HG03064 (cell line): Measurements from ENCODE around the gene PKIG.

Experiments
- ATAC-seq: cut with Tn5 transposase; IDR thresholded peaks from one replicate; pipeline ENCODE4 v1.9.1; 2021; ENCODE audit warnings: low read depth; ENCODE audit not compliant: unreplicated experiment

PKIG gene

GRCh38 chr20:44615876-44616603 lies 33.7 kb downstream of the PKIG start:
- ATAC-seq: no peak

GRCh38 chr20:44616604-44616964 lies 34.2 kb downstream of the PKIG start:
- ATAC-seq: no peak

DNA sequence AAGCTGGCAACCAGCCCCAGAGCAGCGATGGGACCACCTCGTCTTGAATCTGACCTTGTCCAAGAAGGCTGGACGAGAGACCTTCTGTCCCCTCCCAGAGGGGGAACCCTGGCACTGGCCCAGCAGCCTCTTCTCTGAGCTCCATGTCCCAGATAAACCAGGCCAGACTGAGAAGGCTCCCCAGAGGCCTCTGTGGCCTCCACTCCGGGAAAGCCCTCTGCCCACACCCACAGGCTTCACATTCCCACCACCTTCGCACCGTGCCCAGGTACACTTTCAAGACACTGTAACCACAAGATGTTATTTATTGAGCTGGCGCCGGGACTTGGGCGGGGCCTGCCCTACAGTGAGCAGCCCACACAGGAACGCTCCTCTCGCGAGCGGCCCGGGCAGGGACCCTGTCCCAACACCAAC lies 35.9 kb downstream of the PKIG start:
- ATAC-seq: no peak

GRCh38 chr20:44619294-44619693 lies 36.9 kb downstream of the PKIG start:
- no peak for ATAC-seq

- no peak for ATAC-seq
Observed at GRCh38 chr20:44620030-44620429, 37.7 kb downstream of the PKIG start.

GRCh38 chr20:44621325-44621724 lies 38.9 kb downstream of the PKIG start:
- no peak for ATAC-seq

DNA sequence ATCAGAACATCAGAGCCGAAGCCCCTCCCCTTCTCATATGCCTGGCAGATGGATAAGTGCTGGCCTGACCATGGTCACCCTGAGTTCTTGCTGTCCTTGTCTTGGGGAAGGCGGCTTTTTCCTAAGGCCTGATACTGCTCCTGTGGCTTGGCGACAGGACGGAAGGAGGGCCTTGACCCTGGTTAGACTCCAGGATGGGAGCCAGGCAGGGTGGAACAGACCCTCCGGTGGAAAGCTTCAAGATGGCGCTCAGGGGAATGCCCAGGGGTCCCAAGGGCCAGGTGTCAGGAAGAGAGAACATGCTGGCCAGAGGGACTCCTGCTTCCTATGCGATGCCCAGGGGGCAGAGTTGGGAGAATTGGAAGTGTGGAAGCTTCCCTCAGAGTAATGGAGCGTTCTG lies 39.6 kb downstream of the PKIG start:
- ATAC-seq: no peak

- ATAC-seq: no peak
Observed at GRCh38 chr20:44622501-44623270, 40.3 kb downstream of the PKIG start.

DNA sequence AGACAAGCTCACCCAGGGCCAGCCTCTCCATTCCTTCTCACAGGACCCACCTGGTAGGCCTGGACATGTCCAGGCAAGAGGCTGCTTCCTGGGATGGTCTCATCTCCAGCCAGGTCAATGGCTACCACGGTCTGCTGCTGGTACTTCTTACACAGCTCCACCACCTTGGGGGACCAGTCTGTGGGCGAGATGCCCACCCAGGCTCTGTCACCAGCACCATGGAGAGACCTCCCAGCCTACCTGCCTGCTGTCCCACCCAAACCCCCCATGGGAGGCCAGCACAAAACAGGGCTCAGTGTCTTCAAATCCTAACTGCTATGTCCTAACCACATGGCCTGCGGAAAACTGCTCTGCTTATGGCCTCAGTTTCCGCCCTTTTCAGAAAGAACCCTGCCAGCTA lies 41.8 kb downstream of the PKIG start:
- ATAC-seq: no peak

- ATAC-seq: no peak
Observed at GRCh38 chr20:44624743-44625271, 42.4 kb downstream of the PKIG start.

DNA sequence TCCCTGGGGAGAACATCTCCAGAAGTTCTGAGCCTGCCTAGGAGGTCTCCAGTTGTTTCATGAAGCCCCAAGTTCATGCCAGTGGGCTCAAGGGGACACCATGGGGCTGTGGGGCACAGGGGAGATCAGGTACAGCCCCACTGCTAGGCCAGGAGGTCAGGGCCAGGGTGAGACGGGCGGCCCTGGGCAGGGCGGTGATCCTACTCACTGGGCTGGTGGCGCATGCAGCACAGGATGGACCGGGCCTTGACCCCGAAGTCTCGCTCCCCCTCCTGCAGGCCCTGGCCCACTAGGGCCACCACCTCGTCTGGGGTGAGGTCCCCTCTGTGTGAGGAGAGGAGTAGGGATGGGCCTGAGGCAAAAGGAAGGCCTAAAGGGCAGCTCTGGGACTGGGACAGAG lies 43.0 kb downstream of the PKIG start:
- ATAC-seq: no peak

- no peak for ATAC-seq
Observed at GRCh38 chr20:44626278-44626677, 43.9 kb downstream of the PKIG start.

DNA sequence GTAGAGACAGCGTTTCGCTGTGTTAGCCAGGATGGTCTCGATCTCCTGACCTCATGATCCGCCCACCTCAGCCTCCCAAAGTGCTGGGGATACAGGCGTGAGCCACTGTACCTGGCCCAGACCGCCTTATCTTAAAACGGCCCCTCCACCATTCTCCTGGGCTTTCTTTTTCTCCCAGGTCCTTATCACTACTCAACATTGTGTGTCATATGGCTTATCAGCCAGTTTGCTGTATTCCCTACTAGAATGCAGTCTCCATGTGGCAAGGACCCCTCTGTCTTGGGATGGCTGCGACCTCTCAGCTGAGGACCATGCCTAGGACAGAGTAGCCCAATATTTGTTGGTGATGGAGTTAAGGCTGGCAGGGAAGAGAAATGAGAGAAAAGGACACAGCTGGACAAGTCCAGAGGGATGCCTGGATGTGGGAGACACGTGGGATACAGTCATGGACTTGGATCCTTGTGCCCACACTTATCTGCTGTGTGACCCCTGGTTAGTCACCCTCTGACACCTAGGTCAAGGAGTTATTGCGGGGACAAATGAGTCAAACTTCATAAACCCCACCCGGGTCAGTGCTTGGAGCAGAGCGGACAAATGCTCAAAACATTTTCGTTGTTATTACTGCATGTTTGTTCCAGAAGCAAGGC lies 45.1 kb downstream of the PKIG start:
- no peak for ATAC-seq

GRCh38 chr20:44629017-44629385 lies 46.6 kb downstream of the PKIG start:
- no peak for ATAC-seq

- ATAC-seq: no peak
Observed at GRCh38 chr20:44629542-44629941, 47.2 kb downstream of the PKIG start.

DNA sequence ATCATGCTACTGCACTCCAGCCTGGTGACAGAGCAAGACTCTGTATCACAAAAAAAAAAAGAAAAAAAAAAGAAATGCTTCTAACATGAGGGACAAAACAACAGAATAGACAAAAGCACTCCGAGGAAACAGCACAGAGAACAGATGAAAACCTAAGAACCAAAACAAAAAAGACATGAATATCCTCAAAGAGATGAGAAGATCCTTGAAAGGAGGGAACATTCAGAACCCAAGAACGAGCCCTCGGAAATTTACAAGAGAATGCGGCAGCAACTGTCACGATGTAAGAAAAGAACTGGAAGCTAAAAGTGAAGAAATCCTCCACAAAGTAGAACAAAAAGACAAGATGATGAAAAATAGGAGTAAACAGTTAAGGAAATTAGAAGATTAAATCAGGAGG lies 47.9 kb downstream of the PKIG start:
- no peak for ATAC-seq

DNA sequence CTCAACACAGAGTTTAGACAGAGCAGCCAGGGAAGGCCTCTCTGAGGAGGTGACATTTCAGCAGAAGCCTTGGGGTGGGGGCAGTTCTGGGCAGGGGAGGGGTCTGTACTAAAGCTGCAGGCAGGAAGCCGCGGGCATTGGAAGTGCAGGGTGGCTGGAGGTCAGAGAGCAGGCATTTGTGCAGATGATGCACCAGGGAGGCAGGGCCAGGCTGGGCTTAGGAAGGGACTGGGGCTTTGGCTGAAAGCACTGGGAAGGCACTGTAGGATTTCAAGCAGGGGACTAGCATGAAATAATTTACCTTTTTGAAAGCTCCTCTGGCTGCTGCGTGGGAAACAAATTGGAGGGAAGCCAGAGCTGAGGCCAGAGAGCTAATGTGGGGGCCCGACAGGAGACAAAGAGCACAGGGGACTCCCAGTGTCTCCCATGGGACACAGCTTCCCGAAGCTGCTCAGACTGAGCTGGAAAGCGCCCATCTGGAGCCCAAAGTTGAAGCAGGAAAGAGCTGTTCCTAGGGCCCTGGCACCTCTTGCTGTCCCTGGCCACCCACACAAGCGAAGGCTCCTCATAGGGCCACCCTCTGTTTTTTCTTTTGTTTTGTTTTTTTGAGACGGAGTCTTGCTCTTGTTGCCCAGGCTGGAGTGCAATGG lies 49.8 kb downstream of the PKIG start:
- no peak for ATAC-seq

DNA sequence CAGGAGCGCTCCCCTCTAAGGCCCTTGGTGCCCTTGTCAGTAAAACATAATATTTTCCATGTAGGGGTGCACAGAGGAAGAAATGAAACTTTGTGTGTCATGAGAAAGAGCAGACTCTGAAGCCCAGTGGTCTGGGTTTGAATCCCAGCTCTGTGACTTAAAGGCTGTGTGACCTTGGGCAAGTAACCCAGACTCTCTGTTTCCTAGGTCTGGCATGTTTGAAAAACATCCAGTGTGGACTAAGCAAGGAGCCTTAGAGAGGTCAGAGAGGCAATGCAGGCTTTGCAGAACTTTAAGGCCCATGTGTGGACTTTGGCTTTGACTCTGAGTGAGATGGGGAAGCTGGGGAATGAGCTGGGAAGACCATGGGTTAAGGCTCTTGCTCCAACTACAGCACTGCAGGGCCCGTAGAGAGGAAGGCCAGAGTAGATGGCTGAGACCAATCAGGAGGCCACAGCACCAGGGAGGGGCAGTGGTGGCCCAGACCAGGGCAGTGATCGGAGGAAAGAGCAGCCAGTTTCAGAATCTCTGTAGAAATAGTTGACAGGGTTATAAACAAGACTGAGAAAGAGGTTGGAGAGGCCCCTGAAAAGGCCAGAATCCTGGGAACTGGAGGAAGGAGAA lies 50.9 kb downstream of the PKIG start:
- no peak for ATAC-seq

DNA sequence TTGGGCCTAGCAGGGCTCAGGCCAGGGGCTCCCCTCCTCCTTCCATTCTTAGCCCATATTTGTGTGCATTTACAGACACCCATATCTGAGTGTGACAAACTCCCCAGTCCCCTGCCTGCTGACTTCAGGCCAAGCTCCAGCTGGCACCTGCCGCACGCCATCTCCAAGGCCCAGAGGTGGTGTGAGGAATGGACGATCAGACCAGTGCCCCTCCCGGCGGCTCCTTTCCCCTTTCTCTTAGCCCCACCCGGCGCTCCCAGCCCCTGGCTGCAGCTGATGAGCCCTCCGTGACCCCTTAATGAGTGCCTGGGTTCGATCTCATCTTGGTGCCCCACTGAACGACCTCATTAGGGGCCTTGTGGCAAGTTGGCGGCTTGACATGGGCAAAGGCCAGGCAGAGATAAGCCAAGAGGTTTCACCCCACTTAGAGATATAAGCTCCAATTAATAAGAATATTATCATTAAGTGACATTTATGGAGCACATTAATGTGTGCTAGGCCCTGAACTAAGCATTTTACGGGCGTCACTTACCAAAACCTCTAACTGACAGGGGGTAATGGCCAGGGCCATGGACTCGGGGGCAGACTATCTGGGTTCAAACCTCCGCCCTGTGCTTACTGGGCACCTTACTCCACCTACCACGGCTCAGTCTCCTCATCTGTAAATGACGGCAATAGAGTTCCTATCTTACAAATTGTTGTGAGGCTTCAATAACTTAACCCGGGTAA lies 51.7 kb downstream of the PKIG start:
- ATAC-seq: no peak

GRCh38 chr20:44635877-44636276 lies 53.5 kb downstream of the PKIG start:
- no peak for ATAC-seq
